H9 (cell line): Measurements from ENCODE around the gene IL17REL. TPM values are rescaled to one million over a fixed set of nuclear protein-coding genes. Genes with fewer than 3 reads are reported as not detected.

ENCODE experiments used
- DNase-seq: peaks from one replicate; pipeline ENCODE4 v3.0.0-alpha.2; 2017
- H2AFZ ChIP-seq: one replicate; pipeline ENCODE4 v1.6.1; 2013; ENCODE audit warnings: mild to moderate bottlenecking, low read length, control low read depth, moderate library complexity
- H2AK5ac ChIP-seq: 2 replicates; pipeline ENCODE4 v1.6.1; 2013; ENCODE audit warnings: low read length, control low read depth, mixed read lengths; ENCODE audit not compliant: insufficient read length
- H2BK120ac ChIP-seq: one replicate; pipeline ENCODE4 v1.6.1; 2013; ENCODE audit warnings: low read depth, mild to moderate bottlenecking, low read length, control low read depth, inconsistent platforms; ENCODE audit not compliant: poor library complexity, severe bottlenecking
- H2BK12ac ChIP-seq: 2 replicates; pipeline ENCODE4 v1.6.1; 2013; ENCODE audit warnings: low read length, control low read depth, mixed read lengths, low read depth; ENCODE audit not compliant: insufficient read length
- H2BK15ac ChIP-seq: 2 replicates; pipeline ENCODE4 v1.6.1; 2013; ENCODE audit warnings: low read depth, low read length, control low read depth
- H2BK20ac ChIP-seq: one replicate; pipeline ENCODE4 v1.6.1; 2013; ENCODE audit warnings: low read depth, mild to moderate bottlenecking, low read length, control low read depth, inconsistent platforms; ENCODE audit not compliant: poor library complexity, severe bottlenecking
- H2BK5ac ChIP-seq: 2 replicates; pipeline ENCODE4 v1.6.1; 2013; ENCODE audit warnings: low read length, control low read depth, mixed read lengths; ENCODE audit not compliant: insufficient read length
- H3K14ac ChIP-seq: 2 replicates; pipeline ENCODE4 v1.6.1; 2013; ENCODE audit warnings: low read length, control low read depth; ENCODE audit not compliant: insufficient read depth
- H3K18ac ChIP-seq: 2 replicates; pipeline ENCODE4 v1.6.1; 2013; ENCODE audit warnings: low read depth, mild to moderate bottlenecking, mixed read lengths, low read length, control low read depth; ENCODE audit not compliant: insufficient read length
- H3K23ac ChIP-seq: 2 replicates; pipeline ENCODE4 v1.6.1; 2013; ENCODE audit warnings: low read length, control low read depth, mixed read lengths, low read depth; ENCODE audit not compliant: insufficient read length
- H3K23me2 ChIP-seq: 2 replicates; pipeline ENCODE4 v1.6.1; 2013; ENCODE audit warnings: low read depth, mild to moderate bottlenecking, mixed read lengths, low read length, control low read depth; ENCODE audit not compliant: insufficient read length, poor library complexity, severe bottlenecking
- H3K27ac ChIP-seq: 2 replicates; pipeline ENCODE4 v1.5.1; 2013; ENCODE audit warnings: low read length, control low read depth, mixed read lengths, low read depth; ENCODE audit not compliant: insufficient read length
- H3K27me3 ChIP-seq: 2 replicates; pipeline ENCODE4 v1.6.1; 2013; ENCODE audit warnings: low read length, control low read depth, inconsistent platforms; ENCODE audit not compliant: insufficient read depth
- H3K4ac ChIP-seq: 2 replicates; pipeline ENCODE4 v1.6.1; 2013; ENCODE audit warnings: low read depth, mild to moderate bottlenecking, control low read depth, inconsistent platforms, low read length, moderate library complexity
- H3K4me1 ChIP-seq: 2 replicates; pipeline ENCODE4 v1.6.1; 2013; ENCODE audit warnings: low read length, control low read depth, inconsistent platforms; ENCODE audit not compliant: insufficient read depth
- H3K4me2 ChIP-seq: 2 replicates; pipeline ENCODE4 v1.6.1; 2013; ENCODE audit warnings: low read length, control low read depth, mixed read lengths; ENCODE audit not compliant: insufficient read length, insufficient read depth
- H3K56ac ChIP-seq: 2 replicates; pipeline ENCODE4 v1.6.1; 2013; ENCODE audit warnings: low read depth, mild to moderate bottlenecking, mixed read lengths, low read length, control low read depth; ENCODE audit not compliant: insufficient read length
- H3K79me1 ChIP-seq: 2 replicates; pipeline ENCODE4 v1.6.1; 2013; ENCODE audit warnings: low read depth, mild to moderate bottlenecking, moderate library complexity, low read length, control low read depth, inconsistent platforms; ENCODE audit not compliant: insufficient read depth, poor library complexity, severe bottlenecking
- H3K79me2 ChIP-seq: 2 replicates; pipeline ENCODE4 v1.6.1; 2013; ENCODE audit warnings: low read length, control low read depth, inconsistent platforms; ENCODE audit not compliant: insufficient read depth
- H3K9ac ChIP-seq: 2 replicates; pipeline ENCODE4 v1.6.1; 2013; ENCODE audit warnings: low read length, control low read depth, mixed read lengths; ENCODE audit not compliant: insufficient read length; ENCODE audit errors: extremely low read depth
- H3K9me3 ChIP-seq: one replicate; pipeline ENCODE4 v1.6.1; 2013; ENCODE audit warnings: low read depth, low read length, inconsistent platforms; ENCODE audit not compliant: control insufficient read depth
- H3T11ph ChIP-seq: one replicate; pipeline ENCODE4 v1.6.1; 2013; ENCODE audit warnings: mild to moderate bottlenecking, low read length, control low read depth, inconsistent platforms
- H4K20me1 ChIP-seq: one replicate; pipeline ENCODE4 v1.6.1; 2013; ENCODE audit not compliant: control insufficient read depth, insufficient read length, insufficient read depth
- H4K5ac ChIP-seq: 2 replicates; pipeline ENCODE4 v1.6.1; 2013; ENCODE audit warnings: low read depth, mild to moderate bottlenecking, mixed read lengths, low read length, control low read depth; ENCODE audit not compliant: insufficient read length
- H4K8ac ChIP-seq: replicated peaks from 2 replicates; pipeline ENCODE4 v1.6.1; 2013; ENCODE audit warnings: low read length, control low read depth, mixed read lengths, low read depth; ENCODE audit not compliant: insufficient read length
- H4K91ac ChIP-seq: 2 replicates; pipeline ENCODE4 v1.6.1; 2013; ENCODE audit warnings: low read depth, mild to moderate bottlenecking, moderate library complexity, mixed read lengths, low read length, control low read depth; ENCODE audit not compliant: insufficient read length
- H3K27ac Mint-ChIP-seq, 3 experiments: 2 replicates in 2 of 3; 3 replicates in 1 of 3; pipeline ENCODE4 v1.8.0; 2020 to 2021; ENCODE audit warnings: mixed read lengths in 3 of 3, mild to moderate bottlenecking in 1 of 3, moderate library complexity in 1 of 3
- H3K27me3 Mint-ChIP-seq: 2 replicates; pipeline ENCODE4 v1.8.0; 2021; ENCODE audit warnings: low read depth, mild to moderate bottlenecking, moderate library complexity, mixed read lengths
- H3K36me3 Mint-ChIP-seq, 3 experiments: 2 replicates in 2 of 3; 3 replicates in 1 of 3; pipeline ENCODE4 v1.8.0; 2020 to 2021; ENCODE audit warnings: low read depth in 3 of 3, mixed read lengths in 3 of 3; ENCODE audit not compliant: insufficient read depth in 1 of 3
- H3K4me1 Mint-ChIP-seq, 2 experiments: 2 replicates each; pipeline ENCODE4 v1.8.0; 2020; ENCODE audit warnings: mixed read lengths in 2 of 2
- H3K4me3 Mint-ChIP-seq, 2 experiments: 2 replicates in 1 of 2; 3 replicates in 1 of 2; pipeline ENCODE4 v1.8.0; 2020 to 2021; ENCODE audit warnings: mild to moderate bottlenecking in 2 of 2, mixed read lengths in 2 of 2, moderate library complexity in 1 of 2
- H3K9me3 Mint-ChIP-seq, 2 experiments: 2 replicates in 1 of 2; 3 replicates in 1 of 2; pipeline ENCODE4 v1.8.0; 2020; ENCODE audit warnings: mild to moderate bottlenecking in 2 of 2, mixed read lengths in 2 of 2, moderate library complexity in 1 of 2
- CTCF ChIP-seq: fragments of 200-600 bp; sonication (generic); conservative IDR thresholded peaks from 3 replicates; pipeline ENCODE4 v1.8.0; 2021; ENCODE audit warnings: antibody characterized with exemption, mild to moderate bottlenecking
- WGBS: extraction: QIAGEN DNeasy Blood & Tissue Kit; methylation state at CpG from one replicate; pipeline ENCODE4 v1.1.7; 2013; ENCODE audit warnings: missing lambda C conversion rate, low lambda C conversion rate, mixed read lengths; ENCODE audit not compliant: insufficient read length; ENCODE audit errors: extremely low coverage; 5-methylcytosine and 5-hydroxymethylcytosine counted together
- total RNA-seq: library from RNA; stranded (reverse); gene quantifications from 2 replicates; pipeline ENCODE4 v1.2.1, GENCODE V29; 2021

IL17REL gene
- total RNA-seq, 1 experiment from 2014 or later: 0.20 TPM

GRCh38 chr22:49960159-49961004 is 52.2 kb downstream of the IL17REL start, which contains the start of gene PIM3:
TSS of gene PIM3 (plus strand) at chr22:49960772. CDS start at chr22:49960948, 176 bp downstream.
- Histone ChIP-seq H3K79me2 (peaks cover 3% of the 10 kb centered on the region; the same call in 1 of the 2 replicates), H3K9ac (peak within 1 kb of the TSS; percentile 77), H2BK20ac (no peak within 1 kb of the TSS), H3K4ac (no peak within 1 kb of the TSS), H4K20me1 (no peaks in the 10 kb centered on the region), H2AK5ac (no peak within 1 kb of the TSS), H2BK15ac (no peak within 1 kb of the TSS), H3K18ac (peak within 1 kb of the TSS; percentile 37), H3K14ac (peak within 1 kb of the TSS; percentile 74), H3K9me3 (no peaks in the 10 kb centered on the region), H3K27ac (no peak within 1 kb of the TSS), H2BK5ac (no peak within 1 kb of the TSS), H2BK12ac (no peak within 1 kb of the TSS), H2BK120ac (no peak within 1 kb of the TSS), H3K23me2 (no peaks in the 10 kb centered on the region), H3K4me1 (no peaks in the 10 kb centered on the region), H3K4me2 (peak within 1 kb of the TSS; percentile 54), H3T11ph (no peak within 1 kb of the TSS), H3K56ac (no peak within 1 kb of the TSS), H2AFZ (no peak within 1 kb of the TSS), H4K8ac (no peak within 1 kb of the TSS), H4K91ac (no peak within 1 kb of the TSS), H4K5ac (no peak within 1 kb of the TSS), H3K23ac (no peak within 1 kb of the TSS), H3K27me3 (no peaks in the 10 kb centered on the region), H3K79me1 (peaks cover 6% of the 10 kb centered on the region)
- peak; percentile 94 for DNase-seq
- H3K4me1 Mint-ChIP-seq: peaks cover 2 to 10% of the 10 kb centered on the region in 2 experiments; a peak in 2 of 4 replicates
- H3K4me3 Mint-ChIP-seq: peak within 1 kb of the TSS; percentile 84 to 88
- no CpG with 5 or more reads among the region's 137 CpGs for WGBS
- H3K36me3 Mint-ChIP-seq: peaks cover 8 to 17% (median 14%) of the 10 kb centered on the region in 3 experiments; a peak in 6 of 7 replicates
- no peak within 1 kb of the TSS for H3K27ac Mint-ChIP-seq
- no peak for TF ChIP-seq CTCF
- peaks cover 4% of the 10 kb centered on the region for H3K27me3 Mint-ChIP-seq
- no peaks in the 10 kb centered on the region for H3K9me3 Mint-ChIP-seq
